ENCODE measurements around the gene ANK2. TPM values are rescaled to one million over a fixed set of nuclear protein-coding genes. Genes with fewer than 3 reads are reported as not detected.

The ANK2 gene
- total RNA-seq, 1 donor from 2014 or later, result 6.5 TPM

DNA sequence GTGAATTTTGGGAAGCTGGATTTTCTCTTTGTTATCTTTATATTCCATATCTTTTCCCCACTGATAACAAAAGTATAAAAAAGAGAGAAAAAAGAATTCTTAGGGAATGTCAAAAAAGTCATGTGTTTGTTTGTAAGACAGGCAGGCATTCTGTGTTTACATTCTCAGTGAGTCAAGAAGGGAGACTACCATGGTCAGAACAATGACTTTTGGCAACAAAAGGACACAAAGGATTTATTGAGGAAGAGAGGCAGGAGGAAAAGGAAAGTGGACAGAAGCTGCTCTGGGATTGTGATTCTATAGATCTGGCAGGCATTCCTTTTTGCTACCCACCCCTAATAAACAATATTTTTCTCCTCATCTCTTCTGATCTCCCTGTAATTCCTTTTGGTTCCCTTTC lies 5.9 kb upstream of the ANK2 start:
- TF ChIP-seq, protein P1, sequence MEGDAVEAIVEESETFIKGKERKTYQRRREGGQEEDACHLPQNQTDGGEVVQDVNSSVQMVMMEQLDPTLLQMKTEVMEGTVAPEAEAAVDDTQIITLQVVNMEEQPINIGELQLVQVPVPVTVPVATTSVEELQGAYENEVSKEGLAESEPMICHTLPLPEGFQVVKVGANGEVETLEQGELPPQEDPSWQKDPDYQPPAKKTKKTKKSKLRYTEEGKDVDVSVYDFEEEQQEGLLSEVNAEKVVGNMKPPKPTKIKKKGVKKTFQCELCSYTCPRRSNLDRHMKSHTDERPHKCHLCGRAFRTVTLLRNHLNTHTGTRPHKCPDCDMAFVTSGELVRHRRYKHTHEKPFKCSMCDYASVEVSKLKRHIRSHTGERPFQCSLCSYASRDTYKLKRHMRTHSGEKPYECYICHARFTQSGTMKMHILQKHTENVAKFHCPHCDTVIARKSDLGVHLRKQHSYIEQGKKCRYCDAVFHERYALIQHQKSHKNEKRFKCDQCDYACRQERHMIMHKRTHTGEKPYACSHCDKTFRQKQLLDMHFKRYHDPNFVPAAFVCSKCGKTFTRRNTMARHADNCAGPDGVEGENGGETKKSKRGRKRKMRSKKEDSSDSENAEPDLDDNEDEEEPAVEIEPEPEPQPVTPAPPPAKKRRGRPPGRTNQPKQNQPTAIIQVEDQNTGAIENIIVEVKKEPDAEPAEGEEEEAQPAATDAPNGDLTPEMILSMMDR (conservative IDR thresholded peaks at IDR 0.05; ENCODE audit: low read depth, low read length), result no peak
- no peak overlapping the region for H3K4me3 ChIP-seq (ENCODE audit: low read depth, low read length)
- DNase-seq (ENCODE audit: low read depth), result no peak

DNA sequence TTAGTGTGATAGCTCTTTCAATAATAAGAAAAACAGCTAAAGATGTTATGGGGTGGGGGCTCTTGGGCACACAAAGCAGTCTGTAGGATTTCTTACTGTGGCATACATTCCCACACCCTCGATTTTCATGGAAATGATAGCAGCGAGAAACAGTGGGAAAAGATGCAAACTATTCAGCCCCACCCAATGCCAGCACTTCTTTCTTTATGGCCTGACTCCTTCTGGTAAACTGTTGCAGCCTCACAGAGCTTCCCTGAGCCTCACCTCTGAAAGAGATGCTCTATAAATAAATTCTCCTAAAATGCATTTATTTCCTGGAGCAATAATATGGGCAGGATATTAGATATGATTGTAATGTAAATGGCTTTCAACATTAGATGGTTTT lies 910 bp downstream of the ANK2 start:
- no peak overlapping the region for H3K4me3 ChIP-seq (ENCODE audit: low read depth, low read length)
- no peak for DNase-seq (ENCODE audit: low read depth)
- TF ChIP-seq, protein P1 (conservative IDR thresholded peaks at IDR 0.05; ENCODE audit: low read depth, low read length), result no peak

DNA sequence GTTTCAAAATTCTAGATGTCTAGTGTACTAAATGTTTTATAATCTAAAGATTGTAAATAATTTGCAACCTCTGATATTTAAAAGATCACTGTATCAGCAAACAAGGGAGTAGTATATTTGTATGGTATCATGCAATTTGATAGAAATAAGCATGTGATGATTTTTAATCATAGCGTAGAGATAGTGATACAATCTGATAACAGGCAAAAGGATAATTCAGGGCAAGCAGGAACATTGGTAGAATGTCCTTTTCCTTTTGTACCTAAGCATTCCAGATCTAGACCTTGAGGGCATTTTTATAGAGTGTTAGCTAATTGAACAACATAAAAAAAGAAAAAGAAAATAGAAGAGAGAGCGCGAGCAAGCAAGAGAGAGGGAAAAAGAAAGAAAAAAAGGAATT lies 1.4 kb downstream of the ANK2 start:
- no peak overlapping the region for H3K4me3 ChIP-seq (ENCODE audit: low read depth, low read length)
- DNase-seq (ENCODE audit: low read depth), result no peak
- TF ChIP-seq, protein P1 (conservative IDR thresholded peaks at IDR 0.05; ENCODE audit: low read depth, low read length), result no peak

DNA sequence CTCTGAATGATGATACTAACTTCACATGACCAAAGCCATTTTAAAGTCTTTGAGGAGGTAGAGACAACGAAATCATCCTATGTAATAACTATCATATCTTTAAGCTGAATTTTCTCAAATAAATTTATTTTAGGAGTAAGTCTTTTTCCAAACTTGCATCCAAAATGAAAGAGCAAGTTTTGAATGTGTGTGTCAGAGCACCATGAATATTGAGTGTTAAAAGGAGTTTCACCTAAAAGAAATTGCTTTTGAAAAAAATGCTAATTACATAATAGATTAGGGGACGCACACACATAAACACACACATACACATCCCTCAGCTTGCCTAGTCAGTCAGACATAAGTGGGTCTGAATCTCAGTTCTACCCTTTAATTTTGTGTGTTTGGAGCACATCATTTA lies 1.9 kb downstream of the ANK2 start:
- TF ChIP-seq, protein P1 (conservative IDR thresholded peaks at IDR 0.05; ENCODE audit: low read depth, low read length), result no peak
- no peak for DNase-seq (ENCODE audit: low read depth)
- H3K4me3 ChIP-seq (ENCODE audit: low read depth, low read length), result no peak overlapping the region

DNA sequence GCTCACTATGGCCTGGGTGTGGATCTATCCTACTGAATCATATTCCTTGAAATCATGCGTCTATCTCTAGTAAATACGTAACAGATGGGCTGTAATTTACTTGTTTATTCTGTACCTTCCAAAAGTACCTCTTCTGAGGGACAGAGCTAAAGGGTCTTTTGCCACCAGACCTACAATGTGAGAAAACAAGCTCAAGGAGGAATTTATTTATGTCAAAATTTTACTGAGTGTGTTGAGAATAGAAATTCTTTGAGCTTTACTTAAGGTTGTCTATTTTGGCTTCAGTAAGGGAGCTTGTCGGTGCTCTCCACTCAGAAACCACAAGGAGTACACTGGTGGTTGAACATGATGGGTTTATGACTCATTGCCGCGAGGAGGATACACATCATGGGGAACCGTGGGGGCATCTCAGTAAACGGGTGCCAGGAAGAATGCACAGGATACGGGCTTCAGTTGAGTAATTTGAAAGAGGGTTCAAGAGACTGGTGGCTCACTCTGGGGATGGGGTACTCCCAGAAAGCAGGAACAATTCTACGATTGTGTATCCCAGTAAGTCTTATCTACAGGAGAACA lies 3.0 kb downstream of the ANK2 start:
- DNase-seq (ENCODE audit: low read depth), result no peak
- TF ChIP-seq, protein P1 (conservative IDR thresholded peaks at IDR 0.05; ENCODE audit: low read depth, low read length), result no peak
- no peak overlapping the region for H3K4me3 ChIP-seq (ENCODE audit: low read depth, low read length)

DNA sequence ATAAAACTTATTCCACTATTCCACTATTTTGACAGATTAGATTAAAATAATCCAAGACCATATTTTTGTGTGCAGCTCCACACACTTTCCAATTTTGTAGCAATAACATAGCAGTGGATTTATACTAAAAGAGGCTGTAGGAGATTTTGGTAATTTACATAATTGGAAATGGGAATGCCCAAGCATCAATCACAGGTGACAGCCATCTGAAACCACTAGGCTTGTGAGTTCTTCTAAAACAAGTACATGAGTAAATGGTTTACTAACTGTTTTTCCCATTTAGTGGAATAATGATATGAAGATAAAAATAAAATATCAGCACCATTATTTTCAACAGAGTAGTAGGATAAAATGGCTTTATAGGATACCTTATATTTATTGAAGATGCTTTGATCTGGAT lies 4.4 kb downstream of the ANK2 start:
- no peak overlapping the region for H3K4me3 ChIP-seq (ENCODE audit: low read depth, low read length)
- TF ChIP-seq, protein P1 (conservative IDR thresholded peaks at IDR 0.05; ENCODE audit: low read depth, low read length), result no peak
- DNase-seq (ENCODE audit: low read depth), result no peak

DNA sequence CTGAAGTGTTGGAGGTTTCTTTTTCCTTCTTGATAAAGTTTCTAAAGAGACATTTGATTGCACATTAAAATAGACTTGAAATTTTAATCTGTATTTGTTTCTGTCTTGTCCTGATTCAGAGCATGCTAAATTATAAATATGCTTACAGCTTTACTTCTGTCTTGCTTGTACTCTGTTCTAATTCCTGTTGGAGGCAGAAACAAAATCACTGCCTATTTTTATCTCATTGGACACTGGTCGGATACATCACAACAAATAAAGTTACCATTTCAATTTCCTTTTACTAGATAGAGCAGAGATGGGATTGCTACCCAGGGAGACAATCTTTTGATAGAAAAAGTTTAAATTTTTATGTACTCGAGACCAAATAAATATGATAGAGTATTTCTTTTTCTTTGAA lies 6.9 kb downstream of the ANK2 start:
- H3K4me3 ChIP-seq (ENCODE audit: low read depth, low read length), result no peak overlapping the region
- DNase-seq (ENCODE audit: low read depth), result no peak
- TF ChIP-seq, protein P1 (conservative IDR thresholded peaks at IDR 0.05; ENCODE audit: low read depth, low read length), result no peak

Data from epithelial cell of proximal tubule (primary cell).